Naive thymus-derived CD4-positive, alpha-beta T cell (primary cell): ENCODE results near the gene ERVH48-1. TPM values are rescaled to one million over a fixed set of nuclear protein-coding genes. Genes with fewer than 3 reads are reported as not detected.
"Not testable (repeated sequence)": the region's sequence is repeated elsewhere in the genome, so short reads cannot be mapped to it uniquely, and the experiment has no call there.

Source experiments
- ATAC-seq: fragments of 150-1000 bp; cut with Tn5 transposase; 2 replicates; pipeline ENCODE4 v1.10.0; 2021; ENCODE audit warnings: mild to moderate bottlenecking, moderate library complexity
- CTCF ChIA-PET: fragments of 350-600 bp; sonication (Branson Sonifier 250); formaldehyde crosslinking; loops from one replicate; lab custom pipeline; 2021; ENCODE audit warnings: antibody characterized with exemption; lab: Charles Lee
- POLR2A ChIA-PET: fragments of 350-600 bp; sonication (Branson Sonifier 250); formaldehyde crosslinking; loops from one replicate; lab custom pipeline; 2021; ENCODE audit warnings: antibody characterized with exemption, inconsistent platforms; lab: Charles Lee
- DNase-seq, 9 donors: peaks; one replicate each; pipeline versions ENCODE4 v3.0.0 to v3.0.0-alpha.2; 2020 to 2022; ENCODE audit warnings: mixed read lengths in 1 of 9
- H3K27ac ChIP-seq: one replicate; pipeline ENCODE4 v1.7.0; 2013; ENCODE audit warnings: mild to moderate bottlenecking, low read depth, low read length, moderate library complexity
- H3K27me3 ChIP-seq, 2 donors: one replicate each; pipeline ENCODE4 v1.7.0; 2013; ENCODE audit warnings: low read length in 2 of 2, mild to moderate bottlenecking in 2 of 2, moderate library complexity in 2 of 2; ENCODE audit not compliant: control insufficient read depth in 2 of 2, insufficient read depth in 2 of 2
- H3K36me3 ChIP-seq, 3 experiments: 1 replicate in 2 of 3; 2 replicates in 1 of 3; pipeline ENCODE4 v1.7.0; 2013; ENCODE audit warnings: low read length in 3 of 3, mild to moderate bottlenecking in 3 of 3, moderate library complexity in 1 of 3; ENCODE audit not compliant: insufficient read depth in 3 of 3, control insufficient read depth in 2 of 3
- H3K4me1 ChIP-seq, 2 donors: one replicate each; pipeline ENCODE4 v1.7.0; 2013; ENCODE audit warnings: low read length in 2 of 2, mild to moderate bottlenecking in 2 of 2, moderate library complexity in 1 of 2; ENCODE audit not compliant: control insufficient read depth in 2 of 2, insufficient read depth in 2 of 2
- H3K4me3 ChIP-seq: 2 replicates; pipeline ENCODE4 v1.7.0; 2013; ENCODE audit warnings: mild to moderate bottlenecking, low read length
- H3K9me3 ChIP-seq, 3 experiments: 1 replicate in 2 of 3; 2 replicates in 1 of 3; pipeline ENCODE4 v1.7.0; 2013; ENCODE audit warnings: low read length in 3 of 3; ENCODE audit not compliant: control insufficient read depth in 2 of 3
- H3K27ac Mint-ChIP-seq, 9 donors: one replicate each; pipeline ENCODE4 v1.8.0; 2020 to 2022; ENCODE audit warnings: mixed read lengths in 9 of 9, mild to moderate bottlenecking in 8 of 9, moderate library complexity in 5 of 9, inconsistent platforms in 2 of 9
- H3K27me3 Mint-ChIP-seq, 5 donors: one replicate each; pipeline ENCODE4 v1.8.0; 2021 to 2022; ENCODE audit warnings: mixed read lengths in 5 of 5, mild to moderate bottlenecking in 1 of 5
- H3K36me3 Mint-ChIP-seq, 5 donors: one replicate each; pipeline ENCODE4 v1.8.0; 2020 to 2022; ENCODE audit warnings: mixed read lengths in 5 of 5, mild to moderate bottlenecking in 3 of 5, inconsistent platforms in 1 of 5
- H3K4me1 Mint-ChIP-seq, 7 donors: one replicate each; pipeline ENCODE4 v1.8.0; 2020 to 2022; ENCODE audit warnings: mixed read lengths in 7 of 7, mild to moderate bottlenecking in 3 of 7, inconsistent platforms in 1 of 7
- H3K4me3 Mint-ChIP-seq, 10 donors: one replicate each; pipeline ENCODE4 v1.8.0; 2020 to 2022; ENCODE audit warnings: mild to moderate bottlenecking in 10 of 10, mixed read lengths in 10 of 10, moderate library complexity in 6 of 10, inconsistent platforms in 2 of 10
- H3K9me3 Mint-ChIP-seq, 11 donors: one replicate each; pipeline ENCODE4 v1.8.0; 2020 to 2022; ENCODE audit warnings: mixed read lengths in 11 of 11, mild to moderate bottlenecking in 4 of 11, inconsistent platforms in 1 of 11, moderate library complexity in 1 of 11
- intact Hi-C, 2 donors: fragments of 100-400 bp; cut with micrococcal nuclease; formaldehyde crosslinking; loops; one replicate each; pipeline ENCODE4 v1.15.1; 2023
- polyA plus RNA-seq, 2 donors: library from polyadenylated mRNA; unstranded; fragments of 300-500 nt; fragmentation: Illumina TruSeq; gene quantifications; one replicate each; pipeline ENCODE4 v1.2.3, GENCODE V29; 2021
- total RNA-seq, 6 experiments: library from RNA in 5 of 6; stranded (reverse) in 5 of 6; gene quantifications; 1 replicate in 5 of 6; 2 replicates in 1 of 6; pipeline ENCODE4 v1.2.3 and lab custom pipeline; 2021 to 2026

Gene ERVH48-1
- total and polyA plus RNA-seq, 7 experiments from 2014 or later, result 0.17 to 2.8 (median 0.65) TPM

- H3K4me3 ChIP-seq, H3K9me3 Mint-ChIP-seq, H3K27ac ChIP-seq, H3K4me1 ChIP-seq, H3K4me3 Mint-ChIP-seq, DNase-seq, H3K9me3 ChIP-seq, H3K36me3 ChIP-seq, H3K27me3 ChIP-seq, intact Hi-C loops, ATAC-seq, H3K27me3 Mint-ChIP-seq, POLR2A ChIA-PET, H3K36me3 Mint-ChIP-seq, H3K4me1 Mint-ChIP-seq, CTCF ChIA-PET: not testable (repeated sequence)
- H3K27ac Mint-ChIP-seq, result peak overlapping the region in 1 of 9 donors; percentile 42
Observed at GRCh38 chr21:42933137-42933970, 7.9 kb upstream of the ERVH48-1 start.

DNA sequence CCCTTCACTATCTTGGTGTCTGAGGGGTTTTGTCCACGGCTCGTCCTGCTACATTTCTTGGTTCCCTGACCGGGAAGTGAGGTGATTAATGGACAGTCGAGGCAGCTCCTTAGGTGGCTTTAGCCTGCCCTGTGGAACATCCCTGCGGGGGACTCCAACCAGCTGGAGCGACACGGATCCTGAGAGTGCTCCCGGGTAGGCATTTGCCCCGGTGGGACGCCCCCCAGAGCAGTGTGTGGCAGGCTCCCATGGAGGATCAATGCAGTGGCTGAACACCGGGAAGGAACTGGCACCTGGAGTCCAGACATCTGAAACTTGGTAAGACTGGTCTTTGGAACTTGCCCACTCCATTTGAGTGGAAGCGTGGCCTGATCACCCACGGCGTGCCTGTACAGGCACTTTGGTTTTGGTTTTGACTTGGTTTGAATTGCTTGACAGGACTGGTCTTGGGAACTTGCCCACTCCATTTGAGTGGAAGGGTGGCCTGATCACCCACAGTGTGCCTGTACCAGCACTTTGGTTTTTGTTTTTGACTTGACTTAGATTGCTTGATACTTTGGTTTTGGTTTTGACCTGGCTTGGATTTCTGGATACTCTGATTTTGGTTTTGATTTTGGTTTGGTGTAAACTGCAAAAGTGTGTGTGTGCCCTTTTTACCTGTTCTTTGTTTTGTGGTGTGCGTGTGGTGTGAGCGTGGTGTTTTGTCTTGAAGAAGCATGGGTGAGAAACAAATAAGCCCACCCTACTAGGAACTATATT lies 7.1 kb upstream of the ERVH48-1 start:
- H3K9me3 ChIP-seq, CTCF ChIA-PET, H3K36me3 Mint-ChIP-seq, H3K9me3 Mint-ChIP-seq, H3K4me1 ChIP-seq, H3K27me3 Mint-ChIP-seq, H3K36me3 ChIP-seq, H3K4me1 Mint-ChIP-seq, intact Hi-C loops, ATAC-seq, H3K4me3 ChIP-seq, POLR2A ChIA-PET, H3K27me3 ChIP-seq, H3K4me3 Mint-ChIP-seq, H3K27ac ChIP-seq, DNase-seq: not testable (repeated sequence)
- peak overlapping the region in 1 of 9 donors; percentile 42 for H3K27ac Mint-ChIP-seq

- Mint-ChIP-seq H3K4me3 (no peak overlapping the region), H3K27ac (peak overlapping the region in 1 of 9 donors; percentile 15), H3K27me3 (no peaks in the 10 kb centered on the region), H3K4me1 (peaks cover 0 to 4% (median 0%) of the 10 kb centered on the region in 7 donors), H3K36me3 (peaks cover 0 to 5% (median 0%) of the 10 kb centered on the region in 5 donors), H3K9me3 (no peaks in the 10 kb centered on the region)
- POLR2A ChIA-PET, result no interaction called here
- Histone ChIP-seq H3K9me3 (no peaks in the 10 kb centered on the region), H3K4me3 (no peak overlapping the region), H3K27me3 (no peaks in the 10 kb centered on the region), H3K36me3 (no peaks in the 10 kb centered on the region), H3K4me1 (no peaks in the 10 kb centered on the region), H3K27ac (no peak overlapping the region)
- CTCF ChIA-PET, result no interaction called here
- no peak for DNase-seq
- intact Hi-C loops, result no loop called here
- no peak for ATAC-seq
Observed at GRCh38 chr21:42931560-42932235, 6.3 kb upstream of the ERVH48-1 start.

DNA sequence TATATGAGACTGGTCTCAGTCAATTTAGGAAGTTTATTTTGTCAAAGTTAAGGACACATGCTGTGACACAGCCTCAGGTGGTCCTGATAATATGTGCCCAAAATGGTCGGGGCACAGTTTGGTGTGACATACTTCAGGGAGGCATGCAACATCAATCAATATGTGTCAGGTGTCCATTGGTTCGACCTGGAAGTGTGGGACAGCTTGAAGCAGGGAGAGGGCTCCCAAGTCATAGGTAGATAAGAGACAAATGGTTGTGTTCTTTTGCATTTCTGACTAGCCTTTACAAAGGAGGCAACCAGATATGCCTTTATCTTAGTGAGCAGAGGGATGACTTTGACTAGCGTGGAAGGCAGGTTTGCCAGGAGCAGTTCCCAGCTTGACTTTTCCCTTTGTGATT lies 4.5 kb upstream of the ERVH48-1 start:
- POLR2A ChIA-PET, result no interaction called here
- H3K27me3 ChIP-seq, result no peaks in the 10 kb centered on the region
- CTCF ChIA-PET, result no interaction called here
- DNase-seq, result no peak
- H3K4me3 ChIP-seq, result no peak overlapping the region
- H3K27me3 Mint-ChIP-seq, result no peaks in the 10 kb centered on the region
- peaks cover 0 to 5% (median 0%) of the 10 kb centered on the region in 5 donors for H3K36me3 Mint-ChIP-seq
- intact Hi-C loops, result no loop called here
- H3K36me3 ChIP-seq, result no peaks in the 10 kb centered on the region
- no peak for ATAC-seq
- no peak overlapping the region for H3K4me3 Mint-ChIP-seq
- H3K27ac Mint-ChIP-seq, result no peak overlapping the region
- no peaks in the 10 kb centered on the region for H3K9me3 ChIP-seq
- H3K4me1 Mint-ChIP-seq, result peaks cover 0 to 9% (median 7%) of the 10 kb centered on the region in 7 donors
- H3K27ac ChIP-seq, result no peak overlapping the region
- no peaks in the 10 kb centered on the region for H3K9me3 Mint-ChIP-seq
- peaks cover 0 to 9% of the 10 kb centered on the region in 2 donors for H3K4me1 ChIP-seq

DNA sequence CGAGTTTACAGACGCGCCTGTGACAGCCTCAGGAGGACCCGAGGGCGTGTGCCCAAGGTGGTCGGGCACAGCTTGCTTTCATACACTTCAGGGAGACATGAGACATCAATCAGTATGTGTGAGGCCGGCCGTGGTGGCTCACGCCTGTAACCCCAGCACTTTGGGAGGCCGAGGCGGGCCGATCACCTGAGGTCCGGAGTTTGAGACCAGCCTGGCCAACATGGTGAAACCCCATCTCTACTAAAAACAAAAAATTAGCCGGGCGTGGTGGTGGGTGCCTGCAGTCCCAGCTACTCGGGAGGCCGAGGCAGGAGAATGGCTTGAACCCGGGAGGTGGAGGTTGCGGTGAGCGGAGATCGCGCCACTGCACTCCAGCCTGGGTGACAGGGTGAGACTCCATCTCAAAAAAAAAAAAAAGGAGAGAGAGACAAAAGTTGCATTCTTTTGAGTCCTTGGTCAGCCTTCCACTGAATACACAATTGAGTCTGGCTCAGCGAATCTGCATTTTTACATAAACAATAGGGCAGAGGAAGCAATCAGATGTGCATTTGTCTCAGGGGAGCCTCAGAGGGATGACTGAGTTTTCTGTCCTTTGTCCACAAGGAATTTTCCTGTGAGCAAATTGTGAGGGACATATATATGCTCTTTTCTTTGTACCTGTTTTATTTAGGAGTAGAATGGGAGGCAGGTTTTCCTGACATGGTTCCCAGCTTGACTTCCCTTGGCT lies 2.2 kb upstream of the ERVH48-1 start:
- CTCF ChIA-PET, H3K27me3 Mint-ChIP-seq: not testable (repeated sequence)
- POLR2A ChIA-PET, result interaction anchor here (1.0 kb wide), 1 partner anchor 14 kb away, joined by 3 read pairs; no protein-coding TSS in a partner anchor

GRCh38 chr21:42924433-42924751 lies 1.0 kb downstream of the ERVH48-1 start:
- DNase-seq (no peak), ATAC-seq (no peak)
- Histone ChIP-seq H3K4me3 (no peak overlapping the region), H3K9me3 (no peaks in the 10 kb centered on the region), H3K27ac (no peak overlapping the region), H3K36me3 (no peaks in the 10 kb centered on the region), H3K4me1 (peaks cover 9 to 17% of the 10 kb centered on the region in 2 donors), H3K27me3 (no peaks in the 10 kb centered on the region)
- H3K4me3 Mint-ChIP-seq, result peak overlapping the region in 6 of 10 donors; percentile 25 to 85 (median 56)
- intact Hi-C loops, result loop anchor here in 1 of 2 donors (5.0 kb wide), 2 partner anchors 48 to 723 kb away; partner anchors contain the start of gene PKNOX1
- peak overlapping the region in 8 of 9 donors; percentile 33 to 92 (median 75) for H3K27ac Mint-ChIP-seq
- H3K27me3 Mint-ChIP-seq, result no peaks in the 10 kb centered on the region
- H3K4me1 Mint-ChIP-seq, result peaks cover 10 to 25% (median 20%) of the 10 kb centered on the region in 7 donors
- peaks cover 0 to 1% (median 0%) of the 10 kb centered on the region in 11 donors for H3K9me3 Mint-ChIP-seq
- ChIA-PET CTCF (no interaction called here), POLR2A (no interaction called here)
- H3K36me3 Mint-ChIP-seq, result no peaks in the 10 kb centered on the region

More for the DNA sequence above, 2.2 kb upstream of the ERVH48-1 start:
- H3K4me1 ChIP-seq, result peaks cover 9 to 17% of the 10 kb centered on the region in 2 donors
- H3K4me3 Mint-ChIP-seq, H3K27ac ChIP-seq, intact Hi-C loops, H3K36me3 ChIP-seq, DNase-seq, H3K4me3 ChIP-seq, H3K27me3 ChIP-seq, H3K36me3 Mint-ChIP-seq, H3K9me3 Mint-ChIP-seq, H3K9me3 ChIP-seq, ATAC-seq: not testable (repeated sequence)
- H3K4me1 Mint-ChIP-seq, result peaks cover 10 to 25% (median 20%) of the 10 kb centered on the region in 7 donors
- H3K27ac Mint-ChIP-seq, result peak overlapping the region in 2 of 9 donors; percentile 59 to 72
